Endometrium (tissue), 2 donors: ENCODE results near the gene H1-8.
"Not testable (repeated sequence)": the region's sequence is repeated elsewhere in the genome, so short reads cannot be mapped to it uniquely, and the experiment has no call there.

Source experiments
- FAIRE-seq: peaks from 2 replicates; lab custom pipeline; 2012; peaks lifted over from hg19 to GRCh38; lab: Jason Lieb, UNC
- donor health status: control.
- donor health status: control.

Gene H1-8

DNA sequence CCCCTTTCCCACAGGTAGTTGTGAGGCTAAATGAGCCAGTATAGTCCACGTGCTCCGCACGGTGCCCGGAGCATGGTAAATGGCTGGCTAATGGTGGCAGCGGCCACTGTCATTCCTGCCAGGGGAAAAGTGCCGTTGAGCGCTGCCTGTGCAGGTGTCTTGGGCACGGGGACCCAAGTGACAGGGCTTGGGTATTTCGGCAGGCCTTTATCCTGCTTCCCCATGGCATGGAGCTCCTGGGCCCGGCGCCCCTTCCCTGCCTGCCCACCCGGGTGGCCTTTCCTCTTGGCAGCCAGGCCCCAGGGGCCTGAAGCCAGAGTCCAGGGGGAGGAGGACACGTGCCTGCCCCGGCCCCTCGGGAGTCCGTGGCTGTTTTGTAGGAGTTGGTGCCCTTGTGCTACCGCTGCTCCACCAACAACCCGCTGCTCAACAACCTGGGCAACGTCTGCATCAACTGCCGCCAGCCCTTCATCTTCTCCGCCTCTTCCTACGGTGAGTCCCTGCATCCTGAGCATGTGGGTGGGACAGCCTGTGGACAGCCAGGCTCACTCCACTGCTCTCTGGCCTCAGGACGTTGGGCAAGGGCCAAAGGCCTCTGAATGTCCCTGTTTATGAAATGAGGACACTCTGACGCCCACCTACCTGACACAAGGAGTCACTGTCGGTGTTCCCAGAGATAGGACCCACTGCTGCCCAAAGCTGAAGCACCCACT, 27.7 kb upstream of the H1-8 start:
- not testable (repeated sequence) for FAIRE-seq

DNA sequence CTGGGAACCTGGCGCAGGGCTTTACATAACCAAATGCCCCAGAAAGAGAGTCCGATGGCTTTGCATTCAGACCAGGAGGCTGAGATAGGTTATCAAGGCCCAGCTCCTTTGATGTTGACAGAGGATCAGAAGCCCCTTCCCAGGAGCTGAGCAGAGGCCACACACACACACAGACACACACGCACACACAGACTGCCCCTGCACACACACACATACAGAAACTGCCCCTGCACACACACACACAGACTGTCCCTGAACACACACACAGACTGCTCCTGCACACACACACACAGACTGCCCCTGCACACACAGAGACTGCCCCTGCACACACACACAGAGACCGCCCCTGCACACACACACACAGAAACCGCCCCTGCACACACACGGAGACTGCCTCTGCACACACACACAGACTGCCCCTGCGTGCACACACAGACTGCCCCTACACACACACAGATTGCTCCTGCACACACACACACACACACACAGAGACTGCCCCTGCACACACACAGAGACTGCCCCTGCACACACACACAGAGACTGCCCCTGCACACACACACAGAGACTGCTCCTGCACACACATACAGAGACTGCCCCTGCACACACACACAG, 27.0 kb upstream of the H1-8 start:
- FAIRE-seq: not testable (repeated sequence)

DNA sequence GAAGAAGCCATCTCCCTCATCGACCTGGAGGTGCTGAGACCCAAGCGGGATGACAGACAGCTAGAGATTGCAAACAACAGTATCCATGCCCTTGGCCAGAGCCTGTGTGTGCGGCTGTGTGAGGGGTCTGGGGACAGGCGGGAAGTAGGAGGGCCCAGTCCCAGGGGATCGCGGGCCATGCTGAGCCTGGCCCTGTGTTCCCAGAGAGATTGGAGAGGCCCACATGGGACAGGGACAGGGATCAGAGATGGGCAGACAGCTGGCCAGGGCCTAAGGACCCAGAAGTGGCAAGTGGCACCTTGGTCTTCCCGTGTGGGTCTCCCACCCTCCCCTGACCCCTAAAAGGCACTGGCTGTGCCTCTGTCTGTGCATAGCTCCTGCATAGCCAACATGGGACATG, 25.5 kb upstream of the H1-8 start:
- FAIRE-seq: no peak

DNA sequence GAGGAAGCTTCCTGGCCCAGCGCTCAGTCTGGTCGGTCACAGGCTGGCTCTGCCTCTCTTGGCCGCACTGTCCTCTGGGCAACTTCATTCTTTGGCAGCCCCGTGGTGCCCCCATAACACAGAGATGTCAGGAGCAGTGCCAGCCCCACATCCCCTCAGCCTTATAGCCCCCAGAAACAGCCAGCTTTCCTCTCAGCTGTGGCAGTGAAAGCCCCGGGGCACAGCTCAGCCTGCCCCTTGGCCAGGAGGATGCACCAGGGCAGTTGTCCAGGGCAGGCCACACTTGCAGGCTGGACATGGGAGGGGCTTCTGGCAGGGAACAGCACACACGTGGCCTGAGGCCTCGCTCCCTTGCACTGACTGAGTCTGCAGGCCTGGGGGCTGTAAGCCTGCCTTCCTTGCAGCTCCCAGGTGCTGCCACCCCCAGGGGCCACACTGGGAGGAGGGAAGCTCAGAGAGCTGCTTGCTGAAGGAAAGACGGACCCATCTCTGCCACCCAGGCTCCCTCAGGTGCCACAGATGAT, 24.9 kb upstream of the H1-8 start:
- no peak for FAIRE-seq

DNA sequence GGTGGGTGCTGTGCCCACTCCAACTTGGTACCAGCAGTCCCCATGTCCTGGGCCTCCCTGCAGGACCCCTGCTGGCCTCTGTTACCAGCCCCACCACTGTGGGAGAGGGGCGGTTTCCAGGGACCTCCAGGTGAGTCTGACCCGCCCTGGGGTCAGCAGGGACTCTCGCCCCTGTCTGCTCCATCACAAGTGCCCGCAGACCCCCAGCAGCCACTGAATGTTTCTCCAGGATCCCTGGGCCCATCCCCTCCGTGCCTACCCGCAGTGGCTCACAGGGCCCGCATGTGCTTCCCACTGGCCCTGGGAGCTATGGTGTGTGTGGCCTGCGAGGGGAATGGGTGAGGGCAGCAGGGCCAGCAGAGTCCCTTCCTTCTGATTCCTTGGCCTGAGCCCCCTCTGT, 24.4 kb upstream of the H1-8 start:
- no peak for FAIRE-seq

DNA sequence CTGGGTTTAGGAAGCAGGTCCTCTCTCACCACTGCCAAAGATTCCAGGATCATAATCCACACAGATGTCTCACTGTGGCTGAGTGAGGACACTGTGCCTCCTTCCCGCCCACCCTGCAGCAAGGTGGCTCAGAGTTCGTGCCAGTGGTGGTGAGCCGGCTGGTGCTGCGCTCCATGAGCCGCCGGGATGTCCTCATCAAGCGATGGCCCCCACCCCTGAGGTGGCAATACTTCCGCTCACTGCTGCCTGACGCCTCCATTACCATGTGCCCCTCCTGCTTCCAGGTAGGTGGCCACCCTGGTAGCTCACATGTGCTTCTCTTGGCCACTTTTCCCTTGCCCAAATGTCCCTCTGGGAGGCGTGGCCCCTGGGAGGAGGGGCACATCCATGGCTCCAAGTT, 23.5 kb upstream of the H1-8 start:
- FAIRE-seq: no peak

DNA sequence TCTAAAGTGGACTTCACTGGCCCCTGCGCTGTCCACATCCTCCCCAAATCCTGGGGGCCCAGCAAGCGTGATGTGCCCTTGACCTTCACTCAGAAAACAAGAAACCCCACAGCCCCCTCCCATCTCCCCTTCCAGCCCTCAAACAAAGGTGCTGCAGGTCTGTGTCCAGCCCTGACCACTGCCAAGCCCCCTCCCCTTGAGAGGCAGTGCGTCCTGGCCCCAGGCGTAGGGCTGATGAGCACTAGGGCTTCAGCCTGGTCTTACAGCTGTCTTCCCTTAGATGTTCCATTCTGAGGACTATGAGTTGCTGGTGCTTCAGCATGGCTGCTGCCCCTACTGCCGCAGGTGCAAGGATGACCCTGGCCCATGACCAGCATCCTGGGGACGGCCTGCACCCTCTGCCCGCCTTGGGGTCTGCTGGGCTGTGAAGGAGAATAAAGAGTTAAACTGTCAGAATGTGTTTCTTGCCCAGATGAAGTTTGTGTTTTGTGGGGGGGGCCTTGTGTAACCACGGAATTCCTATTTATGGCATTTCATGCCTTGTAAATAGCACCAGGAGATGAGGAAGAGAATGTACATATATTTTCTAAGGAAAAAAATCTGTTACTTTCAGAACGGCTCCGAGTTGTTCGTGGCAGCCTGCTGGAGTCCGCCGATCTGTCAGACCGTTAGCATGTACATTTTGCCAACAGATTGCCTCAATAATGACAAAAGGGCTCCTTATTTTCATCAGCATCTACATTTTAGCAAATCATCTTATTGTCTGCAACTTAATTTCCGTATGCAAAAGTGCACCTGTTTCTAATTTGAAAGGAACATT, 22.9 kb upstream of the H1-8 start:
- no peak for FAIRE-seq

DNA sequence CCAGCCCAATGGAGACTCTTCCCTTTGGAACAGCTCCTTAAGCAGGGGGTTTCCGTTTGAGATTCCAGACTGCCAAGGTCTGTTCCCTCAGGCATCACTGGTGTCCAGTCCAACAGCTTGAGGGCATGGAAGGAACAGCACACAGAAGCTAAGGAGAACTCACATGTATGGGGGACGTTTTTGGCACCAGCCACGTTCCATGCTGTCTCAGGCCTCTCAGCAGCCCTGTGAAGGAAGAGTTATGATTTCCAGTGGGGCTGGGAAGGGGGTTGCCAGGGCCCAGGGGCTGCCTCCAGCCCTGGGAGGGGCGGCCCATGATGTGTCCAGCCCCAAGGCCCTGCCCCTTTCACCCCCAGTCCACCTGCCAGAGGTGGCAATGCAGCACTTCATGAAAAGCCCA, 22.0 kb upstream of the H1-8 start:
- no peak for FAIRE-seq

DNA sequence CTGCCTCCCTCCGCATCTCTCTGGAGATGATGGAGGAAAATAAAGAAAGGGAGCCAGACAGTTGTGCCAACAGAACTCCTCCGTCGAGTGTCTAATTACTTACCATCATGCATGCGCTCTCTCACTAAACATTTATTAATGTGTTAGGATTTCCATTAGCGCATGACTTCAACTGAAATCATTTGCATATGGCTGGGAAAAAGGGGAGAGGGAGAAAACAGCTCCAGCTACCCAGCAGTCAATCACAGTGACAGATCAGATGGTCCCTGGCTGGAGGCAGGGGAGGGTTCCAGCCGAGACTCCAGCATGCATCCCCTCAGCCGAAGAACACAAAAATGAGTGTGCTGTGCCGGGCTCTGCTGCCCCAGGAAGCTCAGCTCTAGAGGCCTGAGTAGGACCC, 21.4 kb upstream of the H1-8 start:
- FAIRE-seq: no peak

DNA sequence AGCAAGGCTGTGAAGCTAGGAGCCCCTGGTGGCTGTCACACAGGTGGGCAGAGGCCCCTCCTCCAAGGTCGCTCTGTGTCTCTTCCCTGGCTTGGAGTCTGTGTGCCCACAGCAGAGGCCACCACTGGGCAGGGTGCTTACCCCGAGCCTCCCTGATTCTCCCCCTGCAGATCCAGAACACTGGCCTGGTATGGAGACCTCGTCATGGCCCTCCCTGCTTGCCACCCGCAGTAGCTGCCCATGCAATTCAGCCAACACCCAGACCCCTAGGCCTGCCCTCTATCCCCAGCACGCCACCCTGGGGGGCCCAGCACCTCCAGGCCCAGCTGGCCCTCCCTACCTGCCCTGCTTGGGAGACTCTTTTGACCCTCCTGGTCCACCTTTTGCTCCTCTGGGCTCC, 20.0 kb upstream of the H1-8 start:
- FAIRE-seq: no peak

DNA sequence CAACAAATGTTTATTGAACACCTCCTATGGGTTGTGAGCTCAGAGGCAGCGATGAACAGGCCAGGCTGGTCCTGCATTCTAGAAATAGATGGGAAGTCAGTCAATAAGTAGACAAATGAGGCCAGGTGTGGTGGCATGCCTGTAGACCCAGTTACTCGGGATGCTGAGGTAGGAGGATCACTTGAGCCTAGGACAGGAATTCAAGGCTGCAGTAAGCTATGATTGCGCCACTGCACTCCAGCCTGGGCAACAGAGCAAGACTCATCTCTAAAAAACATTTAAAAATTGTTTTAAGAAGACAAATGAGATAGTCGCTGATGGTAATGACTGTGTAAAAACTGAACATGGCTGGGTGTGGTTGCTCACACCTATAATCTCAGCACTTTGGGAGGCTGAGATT, 18.9 kb upstream of the H1-8 start:
- no peak for FAIRE-seq

DNA sequence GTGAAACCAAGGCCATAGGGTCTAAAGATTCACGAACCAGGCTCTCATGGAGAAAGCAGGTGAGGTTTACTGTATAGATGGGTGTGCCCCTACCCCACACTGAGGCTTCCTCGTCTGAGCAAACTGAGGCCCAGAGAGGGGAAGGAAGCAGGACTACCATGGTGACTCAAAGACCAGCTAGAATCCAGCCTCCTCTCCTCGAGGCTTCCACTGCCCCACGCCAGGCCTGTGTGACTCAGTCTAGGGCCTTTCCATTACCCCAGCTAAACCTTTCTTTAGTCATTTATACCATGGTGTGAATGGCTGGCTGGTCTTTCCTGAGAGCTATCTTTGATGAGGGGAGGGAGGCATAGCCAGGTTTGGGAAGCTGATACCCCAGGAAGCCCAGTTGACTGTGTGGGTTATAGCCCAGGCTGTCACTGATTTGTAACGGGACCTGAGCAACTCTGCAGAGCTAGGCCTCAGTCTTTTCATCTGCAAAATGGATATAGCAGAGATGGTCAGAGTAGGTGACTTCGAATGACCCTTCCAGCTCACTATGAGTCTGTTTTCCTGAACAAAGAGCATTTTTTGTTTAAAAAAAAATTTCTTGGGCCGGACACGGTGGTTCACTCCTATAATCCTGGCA, 17.5 kb upstream of the H1-8 start:
- FAIRE-seq: no peak

DNA sequence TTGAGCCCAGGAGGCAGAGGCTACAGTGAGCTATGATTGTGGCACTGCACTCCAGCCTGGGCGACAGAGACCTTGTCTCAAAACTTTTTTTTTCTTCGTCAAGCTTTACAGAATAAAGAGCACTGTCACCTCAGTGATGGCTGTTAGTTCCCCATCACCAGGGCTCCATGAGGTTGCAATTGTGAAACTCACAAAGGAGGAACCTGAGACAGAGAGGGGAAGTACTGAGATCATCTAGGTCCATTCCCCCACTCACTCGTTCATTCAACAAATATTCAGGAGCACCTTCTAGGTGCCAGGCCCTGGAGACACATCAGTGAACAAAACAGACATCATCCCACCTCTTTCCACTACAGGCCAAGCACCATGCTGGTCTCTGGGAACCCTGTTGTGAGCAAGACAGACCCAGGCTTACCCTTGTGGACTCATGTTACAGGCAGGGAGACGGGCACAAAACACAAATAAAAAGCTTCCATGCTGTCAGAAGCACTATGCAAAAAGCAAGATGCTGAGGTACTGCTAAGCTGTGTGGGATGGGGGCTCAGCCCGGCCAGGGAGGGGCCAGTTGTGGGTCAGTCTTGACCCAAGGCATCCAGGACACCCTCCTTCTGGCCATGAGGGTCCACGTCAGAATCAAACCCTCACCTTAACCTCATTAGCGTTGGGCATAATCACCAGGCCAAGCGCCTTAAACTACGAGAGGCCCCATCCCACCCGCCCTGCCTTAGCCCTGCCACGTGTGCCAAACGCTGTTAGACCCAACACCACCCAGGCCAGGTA, 16.7 kb upstream of the H1-8 start:
- no peak for FAIRE-seq

DNA sequence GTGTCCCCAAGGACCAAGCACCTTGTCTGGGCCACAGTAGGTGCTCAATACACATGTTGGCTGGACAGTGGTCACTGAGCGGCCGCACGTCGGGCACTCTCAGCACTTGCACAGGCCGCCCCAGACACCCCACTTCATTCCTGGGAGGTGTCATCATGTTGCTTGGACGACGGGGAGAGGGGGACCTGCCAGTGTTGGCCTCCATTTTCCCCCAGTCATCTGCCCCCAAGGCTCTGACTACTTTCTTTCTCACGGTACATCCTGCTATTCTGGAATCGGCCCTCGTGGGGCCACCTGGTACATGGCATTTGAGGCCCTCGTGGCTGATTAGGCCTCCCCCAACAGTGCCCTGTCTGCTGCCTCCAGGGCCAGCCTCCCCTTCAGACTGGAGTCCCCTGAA, 15.7 kb upstream of the H1-8 start:
- no peak for FAIRE-seq

DNA sequence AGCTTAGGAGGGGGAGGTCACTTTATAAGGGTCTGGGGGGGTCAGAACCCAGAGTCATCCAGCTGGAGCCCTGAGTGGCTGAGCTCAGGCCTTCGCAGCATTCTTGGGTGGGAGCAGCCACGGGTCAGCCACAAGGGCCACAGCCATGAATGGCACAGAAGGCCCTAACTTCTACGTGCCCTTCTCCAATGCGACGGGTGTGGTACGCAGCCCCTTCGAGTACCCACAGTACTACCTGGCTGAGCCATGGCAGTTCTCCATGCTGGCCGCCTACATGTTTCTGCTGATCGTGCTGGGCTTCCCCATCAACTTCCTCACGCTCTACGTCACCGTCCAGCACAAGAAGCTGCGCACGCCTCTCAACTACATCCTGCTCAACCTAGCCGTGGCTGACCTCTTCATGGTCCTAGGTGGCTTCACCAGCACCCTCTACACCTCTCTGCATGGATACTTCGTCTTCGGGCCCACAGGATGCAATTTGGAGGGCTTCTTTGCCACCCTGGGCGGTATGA, 14.3 kb upstream of the H1-8 start, which contains the start of gene RHO:
RHO (plus strand) TSS at position 51 of the 512 bp plus-strand sequence; CDS start at position 146, 95 bp downstream.
- no peak for FAIRE-seq

DNA sequence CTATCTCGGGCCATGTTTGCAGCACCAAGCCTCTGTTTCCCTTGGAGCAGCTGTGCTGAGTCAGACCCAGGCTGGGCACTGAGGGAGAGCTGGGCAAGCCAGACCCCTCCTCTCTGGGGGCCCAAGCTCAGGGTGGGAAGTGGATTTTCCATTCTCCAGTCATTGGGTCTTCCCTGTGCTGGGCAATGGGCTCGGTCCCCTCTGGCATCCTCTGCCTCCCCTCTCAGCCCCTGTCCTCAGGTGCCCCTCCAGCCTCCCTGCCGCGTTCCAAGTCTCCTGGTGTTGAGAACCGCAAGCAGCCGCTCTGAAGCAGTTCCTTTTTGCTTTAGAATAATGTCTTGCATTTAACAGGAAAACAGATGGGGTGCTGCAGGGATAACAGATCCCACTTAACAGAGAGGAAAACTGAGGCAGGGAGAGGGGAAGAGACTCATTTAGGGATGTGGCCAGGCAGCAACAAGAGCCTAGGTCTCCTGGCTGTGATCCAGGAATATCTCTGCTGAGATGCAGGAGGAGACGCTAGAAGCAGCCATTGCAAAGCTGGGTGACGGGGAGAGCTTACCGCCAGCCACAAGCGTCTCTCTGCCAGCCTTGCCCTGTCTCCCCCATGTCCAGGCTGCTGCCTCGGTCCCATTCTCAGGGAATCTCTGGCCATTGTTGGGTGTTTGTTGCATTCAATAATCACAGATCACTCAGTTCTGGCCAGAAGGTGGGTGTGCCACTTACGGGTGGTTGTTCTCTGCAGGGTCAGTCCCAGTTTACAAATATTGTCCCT, 13.4 kb upstream of the H1-8 start:
- FAIRE-seq: no peak

DNA sequence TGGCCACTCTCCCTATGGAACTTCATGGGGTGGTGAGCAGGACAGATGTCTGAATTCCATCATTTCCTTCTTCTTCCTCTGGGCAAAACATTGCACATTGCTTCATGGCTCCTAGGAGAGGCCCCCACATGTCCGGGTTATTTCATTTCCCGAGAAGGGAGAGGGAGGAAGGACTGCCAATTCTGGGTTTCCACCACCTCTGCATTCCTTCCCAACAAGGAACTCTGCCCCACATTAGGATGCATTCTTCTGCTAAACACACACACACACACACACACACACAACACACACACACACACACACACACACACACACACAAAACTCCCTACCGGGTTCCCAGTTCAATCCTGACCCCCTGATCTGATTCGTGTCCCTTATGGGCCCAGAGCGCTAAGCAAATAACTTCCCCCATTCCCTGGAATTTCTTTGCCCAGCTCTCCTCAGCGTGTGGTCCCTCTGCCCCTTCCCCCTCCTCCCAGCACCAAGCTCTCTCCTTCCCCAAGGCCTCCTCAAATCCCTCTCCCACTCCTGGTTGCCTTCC, 12.7 kb upstream of the H1-8 start:
- FAIRE-seq: no peak

DNA sequence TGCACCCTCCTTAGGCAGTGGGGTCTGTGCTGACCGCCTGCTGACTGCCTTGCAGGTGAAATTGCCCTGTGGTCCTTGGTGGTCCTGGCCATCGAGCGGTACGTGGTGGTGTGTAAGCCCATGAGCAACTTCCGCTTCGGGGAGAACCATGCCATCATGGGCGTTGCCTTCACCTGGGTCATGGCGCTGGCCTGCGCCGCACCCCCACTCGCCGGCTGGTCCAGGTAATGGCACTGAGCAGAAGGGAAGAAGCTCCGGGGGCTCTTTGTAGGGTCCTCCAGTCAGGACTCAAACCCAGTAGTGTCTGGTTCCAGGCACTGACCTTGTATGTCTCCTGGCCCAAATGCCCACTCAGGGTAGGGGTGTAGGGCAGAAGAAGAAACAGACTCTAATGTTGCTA, 12.2 kb upstream of the H1-8 start:
- no peak for FAIRE-seq

DNA sequence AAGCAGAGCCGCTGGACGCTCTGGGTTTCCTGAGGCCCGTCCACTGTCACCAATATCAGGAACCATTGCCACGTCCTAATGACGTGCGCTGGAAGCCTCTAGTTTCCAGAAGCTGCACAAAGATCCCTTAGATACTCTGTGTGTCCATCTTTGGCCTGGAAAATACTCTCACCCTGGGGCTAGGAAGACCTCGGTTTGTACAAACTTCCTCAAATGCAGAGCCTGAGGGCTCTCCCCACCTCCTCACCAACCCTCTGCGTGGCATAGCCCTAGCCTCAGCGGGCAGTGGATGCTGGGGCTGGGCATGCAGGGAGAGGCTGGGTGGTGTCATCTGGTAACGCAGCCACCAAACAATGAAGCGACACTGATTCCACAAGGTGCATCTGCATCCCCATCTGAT, 11.3 kb upstream of the H1-8 start:
- no peak for FAIRE-seq

DNA sequence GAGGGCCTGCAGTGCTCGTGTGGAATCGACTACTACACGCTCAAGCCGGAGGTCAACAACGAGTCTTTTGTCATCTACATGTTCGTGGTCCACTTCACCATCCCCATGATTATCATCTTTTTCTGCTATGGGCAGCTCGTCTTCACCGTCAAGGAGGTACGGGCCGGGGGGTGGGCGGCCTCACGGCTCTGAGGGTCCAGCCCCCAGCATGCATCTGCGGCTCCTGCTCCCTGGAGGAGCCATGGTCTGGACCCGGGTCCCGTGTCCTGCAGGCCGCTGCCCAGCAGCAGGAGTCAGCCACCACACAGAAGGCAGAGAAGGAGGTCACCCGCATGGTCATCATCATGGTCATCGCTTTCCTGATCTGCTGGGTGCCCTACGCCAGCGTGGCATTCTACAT, 10.7 kb upstream of the H1-8 start:
- no peak for FAIRE-seq
